Fibroblast of peridontal ligament (primary cell): Measurements from ENCODE around the gene SMIM44.
"Not testable (repeated sequence)": the region's sequence is repeated elsewhere in the genome, so short reads cannot be mapped to it uniquely, and the experiment has no call there.

ENCODE experiments used
- DNase-seq: peaks from one replicate; pipeline ENCODE4 v3.0.0-alpha.2; 2010; ENCODE audit errors: extremely low read depth

SMIM44 gene

DNA sequence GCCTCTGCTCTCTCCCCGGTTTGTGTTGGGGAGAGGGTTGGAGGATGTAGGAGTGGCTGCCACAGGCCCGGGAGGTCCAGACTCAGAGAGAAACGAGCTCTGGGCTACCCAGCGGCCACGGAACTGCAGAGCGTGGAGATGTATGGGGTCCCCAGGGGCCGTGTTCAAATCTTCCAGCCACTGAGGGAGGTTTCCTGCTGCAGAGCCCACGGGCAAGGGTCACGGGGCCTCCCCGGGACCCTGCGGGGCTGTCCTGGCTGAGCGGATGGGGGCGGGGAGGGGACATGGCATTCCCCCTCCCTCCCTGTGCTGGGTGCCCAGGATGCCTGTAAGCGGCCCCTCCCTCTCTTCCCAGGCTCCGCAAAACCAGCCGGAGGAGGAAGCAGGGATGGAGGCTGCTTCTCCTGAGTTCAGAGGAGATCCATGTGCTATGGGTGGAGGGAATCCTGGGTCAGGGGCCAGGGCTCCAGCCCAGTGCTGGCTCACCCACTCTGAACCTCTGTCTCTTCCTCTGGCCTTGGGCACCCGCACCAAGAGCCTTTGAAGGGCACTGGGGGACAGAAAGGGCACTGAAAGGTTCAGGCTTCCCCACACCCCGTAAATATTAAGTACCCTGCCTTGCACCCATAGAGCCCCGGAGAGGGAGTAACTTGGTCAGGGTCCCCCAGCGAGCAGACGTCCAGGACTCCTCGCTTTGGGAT lies 25.6 kb downstream of the SMIM44 start:
- DNase-seq, result no peak

GRCh38 chr19:3456925-3457527 lies 26.2 kb downstream of the SMIM44 start:
- no peak for DNase-seq

DNA sequence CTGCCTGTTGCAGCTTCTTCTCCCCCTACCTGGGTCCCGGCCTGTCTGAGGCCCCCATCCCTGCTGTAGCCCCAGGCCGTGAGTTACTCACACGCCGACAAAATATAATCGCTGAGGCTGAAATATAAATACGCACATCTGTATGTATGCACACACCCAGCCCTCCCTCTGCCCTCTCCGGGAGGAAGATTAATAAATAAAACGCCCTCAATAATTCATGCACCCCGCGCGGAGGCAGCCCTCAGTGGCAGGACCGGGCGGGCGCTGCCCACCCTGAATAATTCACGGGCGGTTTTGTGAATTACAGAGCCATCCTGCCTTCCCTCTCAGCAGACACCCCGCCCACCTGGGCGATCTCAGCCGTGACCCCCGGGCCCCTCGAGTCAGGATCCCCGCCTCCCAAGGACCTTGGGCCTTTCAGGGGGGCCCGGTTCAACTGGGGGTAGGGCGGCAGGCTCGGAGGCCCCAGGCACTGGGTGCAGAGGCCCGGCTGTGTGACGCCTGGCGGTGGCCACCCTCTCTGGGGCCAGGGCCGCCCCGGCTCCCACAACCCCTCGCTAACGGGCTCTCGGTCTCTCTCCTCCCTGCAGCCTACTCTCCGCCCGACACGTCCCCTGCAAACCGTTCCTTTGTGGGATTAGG lies 27.2 kb downstream of the SMIM44 start:
- DNase-seq, result no peak

- no peak for DNase-seq
Observed at GRCh38 chr19:3455393-3455955, 27.8 kb downstream of the SMIM44 start.

DNA sequence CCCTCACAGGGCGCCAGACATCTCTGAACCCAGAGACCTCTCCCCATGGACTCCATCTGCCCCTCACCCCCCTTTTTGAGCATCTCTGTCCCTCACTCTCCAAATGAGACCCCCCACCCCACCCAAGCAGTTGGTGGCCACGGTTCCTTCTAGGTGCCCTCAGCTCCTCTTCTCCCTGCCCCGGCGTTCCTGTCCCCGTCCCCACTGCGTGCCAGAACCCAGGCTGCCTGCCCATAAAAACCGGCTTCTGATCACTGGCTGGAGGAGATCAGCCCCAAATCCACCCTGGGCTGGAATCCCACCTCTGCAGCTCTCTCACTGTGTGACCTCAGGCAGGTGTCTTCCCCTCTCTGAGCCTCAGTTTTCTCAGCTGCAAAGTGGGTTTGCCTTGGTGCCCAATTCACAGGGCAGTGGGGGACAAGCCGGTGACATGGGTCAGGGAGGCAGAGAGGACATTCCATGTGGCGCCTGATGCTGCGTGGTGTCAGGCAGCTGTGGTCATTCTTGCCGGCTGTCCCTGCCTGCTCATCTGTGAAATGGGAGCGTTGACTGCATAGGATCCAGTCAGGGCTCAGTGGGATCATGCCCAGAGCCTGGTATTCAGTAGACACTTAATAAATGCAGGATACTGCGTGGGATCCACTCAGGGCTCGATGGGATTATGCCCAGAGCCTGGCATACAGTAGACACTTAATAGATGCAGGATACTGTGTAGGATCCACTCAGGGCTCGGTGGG lies 28.4 kb downstream of the SMIM44 start:
- DNase-seq, result no peak

- no peak for DNase-seq
Observed at GRCh38 chr19:3453840-3454239, 29.4 kb downstream of the SMIM44 start.

GRCh38 chr19:3452942-3453214 lies 30.4 kb downstream of the SMIM44 start:
- not testable (repeated sequence) for DNase-seq

GRCh38 chr19:3452171-3452941 lies 30.9 kb downstream of the SMIM44 start:
- DNase-seq, result no peak

- no peak for DNase-seq
Observed at GRCh38 chr19:3451451-3451866, 31.8 kb downstream of the SMIM44 start.

DNA sequence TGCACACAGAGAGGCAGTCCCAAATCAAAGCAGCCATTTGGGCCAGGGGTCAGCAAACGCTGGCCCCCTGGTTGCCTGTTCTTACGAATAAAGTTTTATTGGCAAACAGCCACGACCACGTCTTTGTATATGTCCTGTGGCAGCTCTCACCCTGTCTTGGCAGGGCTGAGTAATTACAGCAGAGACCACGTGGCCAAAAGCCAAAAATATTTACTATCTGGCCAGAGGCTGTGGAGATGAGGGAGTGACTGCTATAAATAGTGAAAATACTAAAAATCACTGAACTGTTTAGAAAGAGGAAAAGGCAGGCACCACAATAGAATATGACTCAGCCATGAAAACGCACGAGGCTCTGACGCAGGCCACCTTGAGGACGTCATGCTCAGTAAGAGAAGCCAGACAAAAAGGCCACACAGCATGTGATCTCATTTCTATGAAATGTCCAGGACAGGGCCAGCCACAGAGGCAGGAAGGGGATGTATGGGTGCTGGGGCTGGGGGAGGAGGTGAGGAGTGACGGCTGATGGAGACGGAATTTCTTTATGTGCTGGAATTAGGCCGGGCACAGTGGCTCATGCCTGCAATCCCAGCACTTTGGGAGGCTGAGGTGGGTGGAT lies 32.3 kb downstream of the SMIM44 start:
- DNase-seq, result peak; percentile 100

- no peak for DNase-seq
Observed at GRCh38 chr19:3448616-3449334, 34.5 kb downstream of the SMIM44 start.

DNA sequence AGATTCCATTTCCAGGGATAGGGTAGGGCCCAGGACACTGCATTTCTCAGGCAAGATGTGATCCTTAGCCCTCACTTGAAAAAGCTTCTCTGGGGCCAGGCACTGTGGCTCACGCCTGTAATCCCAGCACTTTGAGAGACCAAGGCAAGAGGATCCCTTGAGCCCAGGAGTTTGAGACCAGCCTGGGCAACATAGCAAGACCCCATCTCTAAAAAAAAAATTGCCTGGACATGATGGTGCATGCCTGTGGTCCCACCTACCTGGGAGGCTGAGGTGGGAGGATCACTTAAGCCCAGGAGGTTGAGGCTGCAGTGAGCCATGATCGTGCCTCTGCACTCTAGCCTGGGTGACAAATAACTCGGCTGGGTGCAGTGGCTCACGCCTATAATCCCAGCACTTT lies 36.6 kb downstream of the SMIM44 start:
- DNase-seq, result not testable (repeated sequence)

GRCh38 chr19:3444695-3445234 lies 38.5 kb downstream of the SMIM44 start:
- no peak for DNase-seq

GRCh38 chr19:3443840-3444694 lies 39.2 kb downstream of the SMIM44 start:
- DNase-seq, result peak; percentile 33

DNA sequence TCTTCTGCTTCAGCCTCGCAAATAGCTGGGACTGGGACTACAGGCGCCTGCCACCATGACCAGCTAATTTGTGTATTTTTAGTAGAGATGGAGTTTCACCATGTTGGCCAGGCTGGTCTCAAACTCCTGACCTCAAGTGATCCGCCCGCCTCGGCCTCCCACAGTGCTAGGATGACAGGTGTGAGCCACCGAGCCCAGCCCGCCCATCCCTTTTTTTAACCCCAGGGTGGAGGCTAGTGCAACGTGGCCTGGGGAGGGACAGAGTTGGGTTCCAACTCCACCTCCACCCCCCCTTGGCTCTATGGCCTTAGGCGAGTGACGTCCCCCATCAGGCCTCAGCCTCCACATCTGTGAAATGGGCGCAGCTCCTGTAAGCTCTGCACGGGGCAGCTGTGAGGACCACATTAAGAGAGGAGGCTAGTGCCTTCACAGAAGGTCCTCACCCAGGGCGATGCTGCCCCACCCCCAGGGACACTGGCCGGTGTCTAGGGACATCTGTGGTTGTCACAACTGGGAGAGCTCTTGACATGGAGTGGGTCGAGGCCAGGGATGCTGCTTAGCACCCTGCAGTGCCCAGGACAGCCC lies 40.7 kb downstream of the SMIM44 start:
- no peak for DNase-seq

- no peak for DNase-seq
Observed at GRCh38 chr19:3441986-3442329, 41.3 kb downstream of the SMIM44 start.

- no peak for DNase-seq
Observed at GRCh38 chr19:3441089-3441985, 41.9 kb downstream of the SMIM44 start.

DNA sequence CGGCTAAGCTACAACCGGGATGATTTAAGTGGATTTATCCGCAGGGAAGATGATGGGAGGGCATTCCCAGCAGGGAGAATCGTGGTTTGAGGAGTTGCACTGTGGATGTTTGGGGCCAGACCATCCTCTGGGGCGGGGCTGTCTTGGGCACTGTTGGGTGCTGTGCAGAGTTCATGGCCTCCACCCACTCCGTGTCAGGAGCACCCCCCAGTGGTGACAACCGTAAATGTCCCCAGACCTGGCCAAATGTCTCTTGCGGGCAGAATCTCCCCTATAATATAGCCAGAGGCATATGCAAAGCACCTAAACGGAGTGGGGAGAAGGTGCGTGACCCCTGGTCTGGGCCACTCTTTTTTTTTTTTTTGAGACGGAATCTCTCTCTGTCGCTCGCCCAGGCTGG lies 43.2 kb downstream of the SMIM44 start:
- no peak for DNase-seq
